GM19043 (cell line): Measurements from ENCODE around the gene DLG1.
"Not testable (repeated sequence)": the region's sequence is repeated elsewhere in the genome, so short reads cannot be mapped to it uniquely, and the experiment has no call there.

Source experiments
- ATAC-seq: cut with Tn5 transposase; IDR thresholded peaks from one replicate; pipeline ENCODE4 v1.9.1; 2021; ENCODE audit warnings: low read depth; ENCODE audit not compliant: unreplicated experiment

The DLG1 gene

DNA sequence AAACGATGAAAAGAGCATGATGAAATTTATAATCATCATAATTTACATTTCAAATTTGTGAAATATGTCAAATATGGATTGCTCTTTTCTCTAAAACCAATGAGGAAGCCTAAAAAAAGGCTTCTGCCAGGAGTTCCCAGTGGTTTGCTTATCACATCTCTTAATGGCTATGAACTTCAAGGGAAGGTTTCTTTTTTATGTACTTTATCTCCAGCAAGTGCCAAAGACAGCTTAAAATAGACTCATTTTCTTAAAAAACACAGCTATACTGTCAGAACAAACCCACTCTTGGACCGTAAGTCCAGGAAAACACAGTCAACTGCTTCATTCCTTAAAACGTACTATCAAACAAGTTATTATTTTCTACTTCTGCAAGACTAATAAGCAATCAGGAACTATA lies 80.2 kb downstream of the DLG1 start:
- ATAC-seq, result no peak

DNA sequence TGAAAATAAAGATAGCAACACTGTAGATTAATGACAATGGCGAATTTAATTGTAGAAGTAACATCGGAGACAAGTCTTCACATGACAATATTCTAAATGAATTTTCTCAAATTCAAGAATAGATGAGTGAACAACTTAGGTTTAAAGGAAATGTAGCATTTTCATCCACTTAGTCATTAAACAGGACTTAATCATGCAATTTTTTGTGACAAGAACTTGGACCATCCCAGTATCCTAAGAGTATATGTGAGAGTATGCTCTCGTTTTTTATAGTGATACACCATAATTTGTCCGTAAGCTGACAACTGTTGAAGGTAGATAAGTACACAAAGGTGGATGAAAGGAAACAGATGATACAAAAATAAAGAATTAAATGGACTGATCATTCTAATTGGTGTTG lies 81.5 kb downstream of the DLG1 start:
- no peak for ATAC-seq

GRCh38 chr3:197216169-197216860 lies 82.1 kb downstream of the DLG1 start:
- no peak for ATAC-seq

- no peak for ATAC-seq
Measured at GRCh38 chr3:197212290-197212689, 86.1 kb downstream of the DLG1 start.

GRCh38 chr3:197211698-197212097 lies 86.7 kb downstream of the DLG1 start:
- ATAC-seq, result not testable (repeated sequence)

GRCh38 chr3:197209366-197210260 lies 88.8 kb downstream of the DLG1 start:
- no peak for ATAC-seq

DNA sequence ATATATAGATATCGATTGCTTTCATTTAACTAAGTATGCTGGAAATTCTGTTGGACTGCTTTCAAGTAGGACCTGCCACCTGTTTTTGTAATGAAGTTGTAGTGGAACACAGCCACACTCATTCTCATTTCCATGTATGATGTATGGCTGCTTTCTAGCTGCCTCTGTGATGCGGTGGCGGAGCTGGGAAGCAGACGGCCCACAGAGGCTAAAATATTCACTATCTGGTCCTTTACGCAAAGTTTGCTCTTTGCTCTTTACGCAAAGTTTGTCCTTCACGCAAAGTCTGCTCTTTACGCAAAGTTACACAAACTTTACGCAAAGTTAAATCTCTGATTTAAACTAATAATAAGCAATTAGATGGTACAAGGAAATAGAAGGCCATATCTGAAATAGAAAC lies 91.5 kb downstream of the DLG1 start:
- no peak for ATAC-seq

GRCh38 chr3:197205675-197206074 lies 92.7 kb downstream of the DLG1 start:
- no peak for ATAC-seq

DNA sequence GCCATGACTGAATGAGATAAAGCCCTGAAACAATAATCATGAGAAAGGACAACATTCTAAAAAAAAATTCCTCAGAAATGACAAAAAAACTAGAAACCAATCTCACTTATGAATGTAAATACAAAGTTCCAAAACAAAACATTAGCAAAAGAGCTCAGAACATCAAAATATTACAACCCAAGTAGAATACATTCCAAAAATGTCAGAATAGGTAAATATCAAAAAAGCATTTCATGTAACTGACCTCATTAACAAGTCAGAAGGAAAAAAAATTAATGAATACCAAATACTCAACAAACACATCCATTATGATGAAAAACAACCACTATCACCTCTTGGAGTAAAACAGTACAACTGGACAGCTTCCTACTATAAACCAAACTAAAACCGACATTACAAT lies 93.1 kb downstream of the DLG1 start:
- ATAC-seq, result no peak

DNA sequence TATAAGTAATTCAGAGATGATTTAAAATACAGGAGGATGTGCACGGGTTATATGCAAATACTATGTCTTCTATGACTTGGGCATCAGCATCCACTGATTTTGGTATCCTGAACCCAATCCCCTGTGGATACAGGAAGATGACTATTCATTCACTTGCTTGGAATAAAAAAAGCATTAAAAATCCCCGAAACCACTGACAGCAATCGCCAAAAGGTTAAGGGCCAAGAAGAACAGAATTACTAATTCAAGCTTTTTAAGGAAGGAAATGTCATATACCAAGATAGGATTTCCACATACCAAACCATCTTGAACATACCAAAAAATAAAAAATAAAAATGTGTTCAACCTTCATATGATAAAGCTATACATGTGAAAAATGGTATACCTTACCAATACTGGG lies 93.7 kb downstream of the DLG1 start:
- ATAC-seq, result no peak

- ATAC-seq, result no peak
Measured at GRCh38 chr3:197203714-197204146, 94.7 kb downstream of the DLG1 start.

DNA sequence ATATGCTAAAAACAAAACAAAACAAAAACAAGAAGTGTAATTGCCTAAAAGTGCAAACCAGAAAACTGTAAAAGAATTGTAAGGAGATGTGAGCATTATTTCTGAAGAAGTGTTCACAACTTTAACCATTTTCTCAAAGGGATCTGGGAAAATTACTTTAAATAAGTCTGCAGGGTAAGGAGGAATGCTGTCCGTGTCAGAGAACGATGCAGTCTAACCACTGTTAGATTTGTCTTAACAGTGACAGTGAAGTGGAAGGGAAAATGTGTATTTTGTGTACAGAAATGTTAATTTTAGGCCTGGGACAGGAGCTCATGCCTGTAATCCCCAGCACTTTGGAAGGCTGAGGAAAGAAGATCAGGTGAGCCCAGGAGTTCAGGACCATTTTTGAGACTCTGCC lies 95.7 kb downstream of the DLG1 start:
- no peak for ATAC-seq

DNA sequence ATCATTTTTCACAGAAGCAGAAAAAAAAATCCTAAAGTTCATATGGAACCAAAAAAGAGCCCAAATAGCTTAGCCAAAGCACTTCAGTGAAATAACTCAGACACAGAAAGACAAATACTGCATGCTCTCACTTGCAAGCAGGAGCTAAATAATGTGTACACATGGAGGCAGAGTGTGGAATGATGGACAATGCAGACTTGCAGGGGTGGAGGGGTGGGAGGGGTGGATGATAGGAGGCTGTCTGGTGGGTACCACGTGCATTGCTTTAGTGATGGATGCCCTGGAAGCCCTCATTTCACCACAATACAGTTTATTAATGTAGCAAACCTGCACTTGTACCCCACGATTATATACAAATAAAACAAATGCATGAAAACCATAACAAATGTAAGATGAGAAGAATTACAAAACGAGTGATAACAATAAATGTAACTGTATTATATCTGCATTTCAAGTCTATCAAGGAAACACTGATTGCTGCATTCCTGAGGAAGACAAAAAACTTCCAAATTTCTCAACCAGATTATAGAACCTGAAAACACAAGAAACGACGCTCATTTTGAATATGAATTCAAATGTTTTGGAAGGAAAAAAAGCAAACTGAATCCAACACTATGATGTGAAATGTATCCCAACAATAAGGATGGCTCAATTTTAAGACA lies 96.5 kb downstream of the DLG1 start:
- ATAC-seq, result no peak

DNA sequence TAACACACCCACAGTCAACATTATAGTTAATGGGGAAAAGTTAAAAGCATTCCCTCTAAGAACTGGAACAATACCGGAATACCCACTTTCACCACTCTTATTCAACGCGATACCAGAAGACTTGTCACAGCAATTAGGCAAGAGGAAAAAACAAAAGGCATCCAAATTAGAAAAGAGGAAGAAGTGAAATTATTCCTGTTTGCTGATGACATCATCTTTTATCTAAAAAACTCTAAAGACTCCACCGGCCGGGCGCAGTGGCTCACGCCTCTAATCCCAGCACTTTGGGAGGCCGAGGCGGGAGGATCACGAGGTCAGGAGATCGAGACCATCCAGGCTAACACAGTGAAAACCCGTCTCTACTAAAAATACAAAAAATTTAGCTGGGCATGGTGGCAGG lies 97.6 kb downstream of the DLG1 start:
- ATAC-seq, result not testable (repeated sequence)

GRCh38 chr3:197197334-197197733 lies 101.1 kb downstream of the DLG1 start:
- ATAC-seq, result no peak

GRCh38 chr3:197196192-197196591 lies 102.2 kb downstream of the DLG1 start:
- no peak for ATAC-seq

GRCh38 chr3:197195326-197195725 lies 103.1 kb downstream of the DLG1 start:
- ATAC-seq, result no peak

DNA sequence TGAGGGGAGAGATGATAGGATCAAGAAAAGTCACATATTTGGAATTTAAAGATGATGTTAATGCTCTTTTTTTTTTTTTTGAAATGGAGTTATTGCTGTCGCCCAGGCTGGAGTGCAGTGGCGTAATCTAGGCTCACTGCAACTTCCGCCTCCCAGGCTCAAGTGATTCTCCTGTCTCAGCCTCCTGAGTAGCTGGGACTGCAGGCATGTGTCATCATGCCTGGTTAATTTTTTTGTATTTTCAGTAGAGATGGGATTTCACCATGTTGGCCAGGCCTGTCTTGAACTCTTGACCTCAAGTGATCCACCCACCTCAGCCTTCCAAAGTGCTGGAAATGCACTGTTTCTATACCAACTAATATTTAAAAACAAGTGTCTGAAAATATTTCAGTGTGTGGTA lies 104.7 kb downstream of the DLG1 start:
- not testable (repeated sequence) for ATAC-seq

- no peak for ATAC-seq
Measured at GRCh38 chr3:197191897-197192296, 106.5 kb downstream of the DLG1 start.

DNA sequence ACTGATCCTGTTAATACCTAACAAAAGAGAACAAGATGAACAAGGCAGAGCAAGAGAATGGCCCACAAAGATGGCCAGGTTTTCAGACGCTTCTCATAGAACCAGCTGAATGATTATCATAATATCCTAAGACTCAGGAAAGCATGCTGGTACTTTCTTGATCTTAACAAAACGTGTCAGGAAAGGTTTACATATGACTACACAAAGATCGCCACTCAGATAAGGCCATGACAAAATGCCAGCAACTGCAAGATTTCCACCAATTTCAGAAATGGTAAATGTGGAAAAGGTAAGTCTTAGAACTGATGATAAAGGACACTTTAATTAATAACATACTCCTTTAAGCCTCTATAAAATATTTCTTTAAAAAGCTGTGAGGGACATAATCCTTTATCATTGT lies 108.8 kb downstream of the DLG1 start:
- no peak for ATAC-seq

DNA sequence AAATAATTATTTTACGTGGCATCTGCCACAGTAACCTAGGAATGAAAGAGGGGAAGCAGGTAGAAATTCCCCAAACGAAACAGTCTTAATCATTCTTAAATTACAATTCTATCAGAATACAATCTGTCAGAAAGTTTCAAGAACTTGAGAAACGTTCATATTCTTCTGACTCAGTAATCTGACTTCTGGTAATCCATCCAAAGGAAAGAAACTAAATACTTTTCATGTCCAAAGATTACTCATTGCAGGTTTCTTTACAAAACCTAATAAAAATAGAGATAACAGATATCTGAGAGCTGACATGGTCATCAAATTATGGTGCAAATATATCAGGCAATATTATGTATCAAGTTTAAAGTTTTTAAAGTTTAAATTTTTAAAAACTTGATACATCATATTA lies 109.4 kb downstream of the DLG1 start:
- no peak for ATAC-seq
